ENCODE results near the gene SETD3.

SETD3 gene

DNA sequence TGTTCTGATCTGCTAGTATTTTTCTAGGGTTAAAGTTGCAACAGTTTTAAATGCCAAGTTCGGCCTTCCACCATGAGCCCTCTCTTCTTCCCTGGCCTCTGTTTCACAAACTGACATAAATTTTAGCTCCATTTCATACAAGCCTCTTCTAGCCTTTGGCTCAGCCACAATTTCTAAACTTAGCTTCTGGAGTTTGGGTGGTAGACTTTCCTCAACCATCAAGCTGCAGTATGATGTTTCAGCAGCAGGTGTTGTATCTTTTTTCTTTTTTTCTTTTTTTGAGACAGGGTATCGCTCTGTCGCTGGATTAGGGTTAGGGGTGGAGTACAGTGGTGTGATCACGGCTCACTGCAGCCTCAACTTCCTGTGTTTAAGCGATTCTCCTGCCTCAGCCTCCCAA lies 29.4 kb downstream of the SETD3 start:
- no peak for FAIRE-seq

DNA sequence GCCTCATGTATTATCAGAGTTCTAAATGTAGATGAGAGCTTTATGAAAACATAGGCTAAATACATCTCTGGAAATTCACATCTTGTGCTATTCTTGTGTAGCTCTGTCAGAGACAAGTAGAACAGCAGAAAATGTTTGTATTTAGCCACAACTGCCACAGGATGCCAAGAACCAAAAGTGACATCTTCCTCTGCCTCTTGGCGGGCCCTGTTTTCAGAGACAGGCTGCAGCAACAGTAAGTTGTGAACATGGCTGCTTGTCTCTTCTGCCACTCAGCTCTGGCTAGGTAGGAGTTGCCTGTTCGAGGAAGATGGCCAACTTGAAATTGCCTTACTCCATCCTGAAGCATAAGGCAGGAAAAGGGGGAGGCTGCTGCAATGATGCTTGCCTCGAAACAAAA lies 30.4 kb downstream of the SETD3 start:
- FAIRE-seq = no peak

DNA sequence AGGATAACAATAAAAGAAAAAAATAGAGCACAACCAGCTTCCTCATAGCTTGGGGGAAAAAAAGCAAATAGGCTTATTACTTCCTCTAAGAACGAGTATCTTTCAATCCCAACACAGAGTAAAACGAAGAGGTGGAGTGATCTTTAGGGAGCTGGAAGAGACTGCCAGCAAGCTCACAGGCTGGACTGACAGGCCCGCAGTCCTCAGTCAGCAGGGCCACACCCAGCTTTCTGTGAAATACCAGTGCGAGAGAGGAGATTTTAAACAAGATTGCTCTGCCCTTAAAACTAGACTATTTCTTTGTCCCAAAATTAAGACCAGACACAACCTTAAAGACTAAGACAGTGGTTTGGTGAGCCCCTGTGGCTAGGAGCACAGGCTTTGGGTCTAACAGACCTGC lies 32.9 kb downstream of the SETD3 start:
- no peak for FAIRE-seq

DNA sequence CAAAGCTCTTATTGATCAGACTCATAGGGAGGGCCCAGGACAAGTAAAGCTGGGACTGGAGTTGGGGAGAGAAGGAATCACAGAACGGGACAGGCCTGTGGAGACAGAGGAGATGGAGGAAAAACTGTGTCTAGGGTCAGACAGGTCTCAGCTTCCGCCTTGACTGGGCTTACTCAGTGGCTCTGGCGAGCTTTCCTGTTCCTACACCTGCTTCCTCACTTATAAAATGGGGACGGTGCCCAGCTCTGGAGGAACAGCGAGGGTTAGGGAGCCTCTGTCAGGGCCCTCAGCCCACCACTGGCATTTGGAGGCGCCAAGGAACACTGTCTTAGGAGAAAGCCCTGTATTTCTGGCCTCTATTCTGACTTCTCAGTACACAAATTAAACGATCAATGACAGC lies 34.7 kb downstream of the SETD3 start:
- FAIRE-seq = no peak

DNA sequence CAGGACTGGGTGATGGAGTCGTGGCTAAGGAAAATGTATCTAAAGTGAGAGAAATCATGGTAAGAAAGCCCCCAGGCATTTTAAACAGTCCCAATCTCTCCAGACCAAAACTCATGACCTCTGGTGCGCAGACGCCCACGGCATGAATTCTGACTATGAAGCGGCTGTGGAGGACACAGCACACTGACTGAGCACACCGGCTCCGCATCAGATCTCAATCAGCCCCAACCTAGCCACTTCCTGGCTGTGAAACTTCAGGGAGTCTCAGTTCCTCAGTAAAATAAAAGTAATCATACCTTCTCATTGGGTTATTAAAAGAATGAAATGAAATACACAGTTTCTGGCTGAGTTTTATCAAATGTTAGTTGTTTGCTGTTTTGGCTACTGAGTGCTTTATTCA lies 38.7 kb downstream of the SETD3 start:
- FAIRE-seq = no peak

DNA sequence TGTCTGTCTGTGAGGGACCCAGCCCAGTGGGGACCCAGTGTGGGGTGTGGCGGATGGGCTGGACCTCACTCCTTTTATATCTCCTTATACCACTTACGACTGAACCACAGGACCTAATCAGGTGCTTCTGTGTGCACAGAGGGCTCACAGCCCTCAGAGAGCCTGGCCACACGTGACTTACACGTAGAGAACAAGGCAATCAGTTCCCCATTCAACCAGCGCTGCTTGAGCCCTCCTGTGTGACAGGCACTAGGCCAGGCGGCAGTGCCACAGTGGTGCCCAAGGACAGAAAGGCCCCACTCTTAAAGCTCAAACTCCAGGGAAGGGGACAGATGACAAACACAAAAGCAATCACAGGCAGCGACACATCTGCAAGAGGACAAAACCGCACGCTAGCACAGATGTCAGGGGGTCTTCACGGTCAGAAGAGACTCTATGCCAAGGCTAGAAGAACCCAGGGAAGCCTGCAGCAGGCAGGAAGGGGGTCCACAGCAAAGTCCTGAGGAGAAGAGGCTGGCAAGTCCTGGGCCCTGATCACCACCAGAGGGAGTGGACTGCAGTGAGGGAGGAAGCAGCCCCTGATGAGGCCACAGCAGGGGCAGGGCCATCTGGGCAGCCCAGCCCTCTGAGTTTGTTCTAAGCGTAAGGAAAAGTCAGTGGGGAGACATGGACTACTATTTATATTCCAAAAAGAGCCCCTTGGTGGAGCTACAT lies 39.3 kb downstream of the SETD3 start:
- FAIRE-seq = no peak

DNA sequence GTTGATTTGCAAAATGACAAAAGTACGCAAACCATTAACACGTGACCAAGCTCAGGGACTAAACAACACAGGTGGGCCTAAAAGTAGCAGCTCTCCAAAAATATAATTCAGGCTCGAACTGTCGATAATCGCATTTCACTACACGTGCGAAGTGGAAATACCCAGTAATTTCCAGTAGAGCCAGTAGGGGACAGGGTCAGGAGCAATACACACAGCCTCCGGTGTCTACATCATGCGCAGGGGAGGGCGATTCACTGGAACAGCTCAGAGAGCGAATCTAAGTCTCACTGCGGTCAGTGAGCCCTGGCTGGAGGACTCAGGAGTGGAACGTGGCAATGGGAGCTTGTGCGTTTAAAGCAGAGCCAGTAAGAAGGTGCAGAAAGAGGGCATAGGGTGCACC lies 40.4 kb downstream of the SETD3 start:
- FAIRE-seq = no peak

DNA sequence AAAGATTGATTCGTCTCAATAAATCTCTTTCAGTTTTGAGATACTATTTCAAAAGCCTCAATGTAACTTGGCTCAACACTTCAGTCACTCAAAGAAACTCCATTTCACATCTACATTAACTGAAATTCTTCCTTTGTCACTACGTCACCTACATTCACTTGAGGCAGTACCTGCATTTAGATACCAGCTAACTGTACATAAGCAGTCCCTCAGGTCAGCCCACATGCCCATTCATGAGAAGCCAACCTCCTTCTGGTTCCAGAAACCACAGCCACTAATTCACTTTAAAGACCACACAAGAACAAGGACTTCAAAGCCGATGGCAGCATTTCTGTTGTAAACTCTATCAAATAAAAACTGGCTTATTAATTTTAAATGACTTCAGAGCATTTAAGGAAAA lies 43.0 kb downstream of the SETD3 start:
- no peak for FAIRE-seq

DNA sequence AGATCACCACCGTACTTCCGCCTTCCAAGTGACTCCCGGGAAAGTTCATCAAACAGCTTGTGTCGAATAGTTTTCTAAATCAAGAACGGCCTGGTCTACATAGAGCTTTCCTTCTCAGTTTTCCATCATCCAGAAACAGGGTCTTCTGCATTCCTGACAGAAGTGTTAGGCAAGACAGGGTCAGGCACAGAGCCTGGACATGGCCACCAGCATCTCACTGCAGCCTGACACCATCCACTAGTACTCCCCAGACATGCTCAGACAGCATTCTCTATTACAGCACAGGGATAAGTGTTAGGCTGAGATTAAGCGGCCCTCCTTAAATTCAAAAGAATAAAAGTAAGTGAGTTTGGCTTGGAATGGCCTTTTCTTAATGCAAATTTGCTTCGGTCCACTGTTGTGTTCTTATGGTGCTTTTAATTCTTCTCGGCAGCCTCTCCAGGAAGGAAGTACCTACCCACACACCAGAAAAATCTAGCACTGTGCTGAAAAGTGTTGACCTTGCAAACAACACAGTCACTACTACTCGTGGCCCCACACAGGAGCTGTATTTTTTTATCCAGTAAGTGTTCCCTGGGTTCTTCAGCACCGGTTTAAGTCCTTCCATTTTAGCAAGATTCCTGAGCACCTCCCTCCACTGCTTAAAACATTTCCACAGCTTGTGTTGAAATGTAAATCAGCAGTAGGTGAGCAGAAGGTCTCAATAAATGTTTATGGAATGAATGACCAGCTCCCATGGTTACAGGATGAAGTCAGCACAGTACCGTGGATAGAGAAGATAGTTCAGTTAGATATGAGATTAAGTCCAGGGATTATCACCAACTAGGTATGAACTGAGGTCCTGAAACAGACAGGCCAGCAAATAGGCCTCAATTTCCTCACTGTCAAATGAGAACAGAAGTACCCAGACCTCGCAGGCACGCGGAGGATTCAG lies 44.1 kb downstream of the SETD3 start:
- no peak for FAIRE-seq

DNA sequence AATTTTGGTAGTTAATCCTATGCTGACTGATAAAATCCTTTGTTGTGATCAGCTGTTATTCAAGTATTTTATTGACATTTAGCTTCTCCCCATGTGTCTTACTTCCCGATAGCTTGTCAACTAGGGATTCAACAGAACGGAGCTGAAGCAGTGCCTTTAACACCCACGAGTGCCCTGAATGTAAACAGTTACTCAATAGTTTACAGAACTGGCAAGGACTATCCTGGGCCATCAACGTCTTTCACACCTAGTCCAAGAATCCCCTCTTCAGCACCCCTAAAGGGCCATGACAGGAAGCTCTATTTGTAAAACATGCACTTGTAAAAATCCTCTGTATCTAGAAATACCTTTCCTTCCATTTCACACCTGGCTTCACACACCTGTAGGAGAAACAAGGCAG lies 45.3 kb downstream of the SETD3 start:
- FAIRE-seq = no peak

DNA sequence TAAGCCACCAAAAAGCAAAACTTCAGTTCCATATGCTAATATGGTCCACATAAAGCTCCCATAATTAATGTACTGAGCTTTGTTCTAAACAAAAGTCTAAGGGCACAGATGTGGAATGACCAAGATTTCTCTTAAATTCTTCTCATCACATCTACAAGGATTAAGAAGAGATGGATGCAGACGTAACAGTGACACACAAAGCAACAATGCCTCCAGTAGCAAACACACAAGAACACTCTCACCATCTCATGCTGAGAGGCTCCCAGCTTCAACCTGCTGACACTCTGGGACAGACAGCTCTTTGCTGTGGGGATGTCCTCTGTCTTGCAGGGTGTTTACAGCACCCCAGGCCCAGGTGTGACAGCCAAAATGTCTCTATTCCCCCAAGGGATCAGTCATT lies 48.2 kb downstream of the SETD3 start:
- no peak for FAIRE-seq

DNA sequence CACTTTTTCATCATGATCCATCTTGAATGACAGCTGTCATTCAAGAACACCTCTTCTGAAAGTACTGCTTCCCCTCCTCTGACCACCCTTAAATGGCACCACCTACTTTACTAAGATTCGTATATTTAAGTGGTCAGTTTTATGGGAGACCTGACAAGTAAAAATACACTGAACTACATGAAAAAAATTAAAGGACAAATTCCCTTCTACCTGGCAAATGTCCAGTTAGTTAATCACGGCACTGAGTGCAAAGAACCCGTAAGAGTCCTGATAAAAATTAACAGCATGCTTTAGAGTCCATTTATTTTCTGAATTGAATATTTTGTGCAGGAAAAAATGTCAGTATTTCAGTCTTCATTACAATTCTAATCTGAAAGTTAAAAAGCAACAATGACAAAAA lies 48.7 kb downstream of the SETD3 start:
- FAIRE-seq = no peak

DNA sequence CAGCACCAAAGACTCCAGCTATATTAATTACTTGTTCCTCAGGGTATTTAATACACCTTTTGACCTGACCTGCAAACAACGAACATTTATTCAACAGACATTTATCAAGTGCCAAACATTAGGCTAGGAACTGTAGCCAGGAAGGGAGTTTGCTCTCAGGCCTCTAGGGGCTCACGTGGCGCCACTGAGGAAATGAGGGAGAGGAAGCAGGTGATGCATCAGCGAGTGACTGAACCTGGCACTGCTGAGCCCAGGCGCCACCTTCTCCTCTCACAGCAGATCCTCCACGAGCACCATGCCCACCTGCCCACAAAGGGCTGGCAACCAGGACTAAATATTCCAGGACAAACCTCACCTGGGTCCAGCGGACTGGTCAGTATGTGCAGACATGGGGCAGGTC lies 50.2 kb downstream of the SETD3 start:
- no peak for FAIRE-seq

DNA sequence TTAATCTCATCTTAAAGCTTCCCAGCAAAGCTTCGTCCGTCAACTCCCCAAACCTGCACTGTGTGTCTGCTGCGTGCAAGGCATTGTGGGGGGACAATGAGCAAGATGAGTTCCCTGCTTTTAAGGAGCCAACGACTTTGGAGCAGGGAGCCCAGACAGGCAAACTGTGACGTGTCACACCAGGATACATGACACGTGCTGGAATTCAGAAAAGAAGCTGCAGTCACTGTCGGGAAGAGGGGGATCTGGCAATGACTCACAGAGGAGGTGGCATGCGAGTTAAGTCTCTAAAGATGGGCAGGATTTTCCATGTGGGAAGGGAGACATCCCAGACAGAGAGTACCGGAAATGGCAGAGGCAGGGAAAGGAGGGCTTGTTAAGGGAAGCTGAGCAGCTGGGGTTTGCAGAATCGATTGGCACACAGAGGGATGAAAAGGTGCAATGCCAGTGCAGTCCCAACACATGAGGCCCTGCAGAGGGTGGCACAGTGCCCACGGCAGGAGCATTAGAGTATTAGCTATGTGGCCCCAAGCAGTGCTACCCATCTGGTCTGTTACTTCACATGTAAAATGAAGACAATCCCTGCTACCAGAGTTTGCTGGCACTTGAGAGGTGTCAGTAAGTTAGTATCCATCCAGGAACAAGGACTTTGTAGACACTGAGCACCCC lies 52.9 kb downstream of the SETD3 start:
- FAIRE-seq = no peak

DNA sequence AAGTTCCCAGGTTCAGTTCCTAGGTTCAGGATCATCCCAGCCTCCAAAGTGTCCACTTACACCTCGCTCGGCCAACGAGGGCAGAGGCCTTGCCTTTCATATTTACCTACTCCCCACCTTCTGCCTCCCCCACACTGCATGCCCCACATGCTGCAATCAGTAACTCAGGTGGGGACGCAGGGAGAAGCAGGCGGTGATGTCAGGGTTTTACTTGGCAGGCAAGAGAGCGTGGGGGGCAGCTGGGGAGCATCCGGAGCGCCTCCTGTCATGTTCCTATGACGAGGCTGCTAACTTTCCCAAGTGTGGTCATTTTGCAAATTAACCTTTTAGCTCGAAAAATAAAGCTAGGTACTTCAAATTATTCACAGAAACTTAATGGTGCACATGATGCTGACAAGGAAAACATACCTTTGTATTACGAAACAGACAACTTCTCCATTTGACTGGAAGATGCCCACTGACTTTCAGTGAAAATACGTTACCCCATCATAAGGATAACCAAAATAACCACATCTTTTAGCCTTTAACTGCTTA lies 53.8 kb downstream of the SETD3 start:
- no peak for FAIRE-seq

DNA sequence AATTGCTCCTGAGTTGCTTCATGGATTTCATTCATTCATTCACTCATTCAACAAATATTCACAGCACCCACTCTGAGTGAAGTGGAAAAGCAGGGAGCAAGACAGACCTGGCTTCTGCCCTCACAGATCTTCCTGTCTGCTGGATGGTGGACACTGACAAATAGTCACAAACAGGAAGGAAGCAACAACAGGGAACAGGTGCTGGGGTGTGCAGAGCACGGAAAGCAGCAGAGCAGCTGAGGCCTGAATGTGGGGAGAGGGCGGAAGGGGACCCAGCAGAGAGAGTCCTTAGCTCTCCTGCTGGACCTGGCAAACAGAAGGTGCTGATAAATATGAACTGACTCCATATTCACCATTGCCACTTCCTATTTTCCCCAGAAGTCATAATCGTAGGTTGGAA lies 54.4 kb downstream of the SETD3 start:
- FAIRE-seq = no peak

DNA sequence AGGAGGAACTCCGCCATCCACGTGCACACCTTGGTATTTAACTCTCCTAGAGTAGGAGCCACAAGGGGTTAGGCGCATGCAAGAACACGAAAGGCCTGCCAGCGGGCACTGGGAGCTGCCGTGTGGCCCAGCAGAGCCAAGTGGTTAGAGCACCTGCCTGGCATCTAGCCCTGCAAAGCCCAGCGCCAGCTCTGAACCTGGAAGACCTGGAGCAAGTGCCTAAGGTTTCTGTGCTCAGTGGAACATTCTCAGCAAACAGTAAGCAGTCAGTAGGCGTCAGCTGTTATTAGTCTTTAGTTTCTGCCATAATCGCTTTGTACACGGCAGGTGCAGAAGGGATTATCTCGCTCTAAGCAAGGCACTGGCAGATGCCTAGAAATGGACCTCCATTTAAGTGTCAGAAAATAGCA lies 55.4 kb downstream of the SETD3 start:
- FAIRE-seq = no peak

DNA sequence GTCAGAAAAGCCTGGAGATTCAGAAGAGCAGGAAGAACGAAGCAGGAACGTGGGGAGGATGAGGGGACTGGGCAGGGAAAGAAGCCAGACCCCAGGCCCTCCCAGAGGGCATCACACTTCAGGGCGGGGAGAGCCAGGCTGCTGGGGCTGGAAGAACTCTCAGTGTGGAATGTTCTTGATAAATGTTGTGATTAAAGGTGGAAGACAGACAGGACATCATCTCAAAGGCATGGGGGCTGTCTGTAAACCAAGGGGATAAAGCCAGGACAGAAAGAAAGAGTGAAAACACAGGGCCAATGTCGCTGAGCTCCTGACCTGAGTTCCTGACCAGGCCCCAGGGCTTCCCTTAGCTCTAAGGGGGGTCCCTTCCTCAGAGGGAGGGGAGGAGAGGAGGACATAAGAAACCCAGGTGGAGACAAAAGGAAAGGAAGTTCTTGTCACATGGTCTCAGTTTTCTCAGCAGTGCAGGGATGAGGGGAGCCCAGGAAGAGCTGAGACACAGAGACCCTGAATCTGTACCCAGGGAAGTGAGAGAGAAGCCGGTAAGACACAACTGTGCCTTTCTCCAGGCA lies 56.3 kb downstream of the SETD3 start:
- FAIRE-seq = no peak

DNA sequence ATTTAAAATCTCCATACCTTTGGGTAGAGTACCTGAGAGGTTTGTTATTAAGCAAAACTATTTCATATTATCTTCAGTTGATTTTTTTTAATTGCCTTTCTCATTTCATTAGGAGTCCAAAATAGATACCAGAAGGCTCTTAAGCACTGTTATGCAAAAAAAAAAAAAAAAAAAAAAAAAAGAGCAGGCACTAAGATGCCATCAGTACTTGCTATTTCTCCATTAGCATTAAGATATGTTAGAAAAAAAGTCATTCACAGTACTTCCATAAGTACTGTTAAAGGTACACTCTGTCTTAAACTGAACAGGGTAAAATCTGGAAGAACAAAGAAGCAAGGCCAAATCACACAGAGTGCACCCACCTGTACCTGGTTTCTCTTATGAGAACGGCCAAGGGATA lies 57.2 kb downstream of the SETD3 start:
- no peak for FAIRE-seq

DNA sequence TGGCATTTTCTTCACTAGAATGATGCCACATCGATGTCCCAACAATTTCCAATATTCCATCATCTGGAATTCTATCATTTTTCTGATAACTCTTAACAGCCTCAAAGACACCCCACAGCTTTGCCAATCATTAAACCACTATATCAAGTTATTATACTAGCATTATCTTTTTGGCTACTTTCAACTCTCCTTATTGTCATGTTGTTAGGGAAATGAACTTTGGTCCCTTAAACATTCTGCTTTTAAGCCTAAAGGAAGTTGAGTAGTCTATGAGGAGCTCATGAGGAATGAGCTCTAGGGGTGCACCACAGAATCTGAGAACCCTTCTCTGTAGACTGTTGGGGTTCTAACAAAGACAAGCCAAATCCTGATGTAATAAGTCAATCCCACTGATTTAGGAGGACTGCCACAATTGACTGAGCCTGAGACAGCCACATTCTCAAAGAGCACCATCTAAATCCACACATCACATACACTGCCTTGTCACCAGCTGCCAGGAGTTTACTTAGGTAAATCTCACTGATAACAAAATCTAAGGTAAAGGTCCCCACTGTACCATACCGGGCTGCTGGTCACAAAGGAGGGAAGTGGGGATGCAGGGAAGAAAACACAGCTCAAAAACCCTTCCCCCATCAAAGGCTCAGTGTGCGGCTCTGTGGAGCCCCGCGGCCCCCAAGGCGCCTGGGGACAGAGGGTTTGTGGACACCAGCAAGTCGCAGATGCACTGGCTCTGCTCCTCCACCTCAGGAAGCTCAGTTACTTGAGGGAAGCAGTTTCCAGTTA lies 58.2 kb downstream of the SETD3 start:
- no peak for FAIRE-seq

DNA sequence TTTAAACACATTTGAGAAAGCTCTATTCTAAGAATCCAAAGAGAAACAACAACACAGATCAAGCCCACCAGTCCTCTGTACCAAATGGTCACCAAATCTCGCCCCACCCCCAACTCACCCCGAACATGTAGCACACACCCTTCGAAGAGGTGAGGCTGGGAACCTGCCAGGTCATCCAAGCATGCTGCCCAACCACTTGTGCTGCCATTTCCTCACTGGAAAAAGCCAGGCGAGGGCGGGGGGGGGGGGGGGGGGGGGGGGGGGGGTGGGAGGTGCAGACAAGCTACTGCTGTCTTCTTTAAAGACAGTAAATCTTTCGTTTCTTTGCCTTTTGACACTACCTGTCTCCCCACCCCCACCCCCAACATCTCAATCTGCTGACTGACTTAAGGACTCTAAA lies 59.9 kb downstream of the SETD3 start:
- no peak for FAIRE-seq

DNA sequence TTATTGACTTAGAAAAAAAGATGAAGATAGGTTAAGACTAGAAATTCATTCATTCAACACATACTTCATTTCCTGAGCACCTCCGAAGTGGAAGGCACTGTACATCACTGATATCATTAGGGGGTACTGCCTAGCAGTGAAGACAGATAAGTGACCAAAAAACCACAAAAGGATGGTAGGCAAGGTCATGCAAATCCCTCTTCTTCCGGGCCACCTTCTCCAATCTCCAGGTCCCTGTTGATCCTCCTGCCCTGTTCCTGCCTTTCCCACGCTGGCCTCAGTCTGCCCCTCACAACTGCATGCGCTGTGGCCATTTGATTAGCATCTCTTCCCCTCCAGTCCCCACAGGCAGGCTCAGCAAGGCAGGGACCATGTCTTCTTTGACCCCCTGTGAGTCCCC lies 60.8 kb downstream of the SETD3 start:
- no peak for FAIRE-seq

Data from A204.1 (cell line).